HepG2 (cell line): Measurements from ENCODE around the gene PTPRF. TPM values are rescaled to one million over a fixed set of nuclear protein-coding genes. Genes with fewer than 3 reads are reported as not detected.

Experiments
- ATAC-seq: fragments of 200-7000 bp; cut with Tn5 transposase; 3 replicates; pipeline ENCODE4 v1.9.1; 2020; ENCODE audit warnings: mild to moderate bottlenecking, moderate library complexity
- BruUV-seq: library from RNA; stranded (reverse); fragments of 400-500 nt; replicated peaks from 2 replicates; lab custom pipeline; 2021; lab: Mats Ljungman, UMichigan
- CTCF ChIA-PET: fragments of 300-600 bp; formaldehyde crosslinking; extraction: SDS; loops from one replicate; lab custom pipeline; 2021; ENCODE audit warnings: low total read pairs, inconsistent platforms, low intra/inter-chr PET ratio; lab: Yijun Ruan, JAX
- POLR2A ChIA-PET: fragments of 350-600 bp; sonication (Branson Sonifier 250); formaldehyde crosslinking; loops from one replicate; lab custom pipeline; 2020; ENCODE audit warnings: antibody characterized with exemption, inconsistent platforms; lab: Yijun Ruan, JAX
- DNase-seq: peaks from one replicate; pipeline ENCODE4 v3.0.0-alpha.2; 2015; ENCODE audit warnings: low spot score
- FAIRE-seq: peaks from 3 replicates; lab custom pipeline; 2011; peaks lifted over from hg19 to GRCh38; lab: Jason Lieb, UNC
- H2AFZ ChIP-seq: one replicate; pipeline ENCODE4 v1.6.1; 2011; ENCODE audit warnings: low read length, inconsistent platforms
- H3K27ac ChIP-seq: fragments of 300-600 bp; 3 replicates; pipeline ENCODE4 v1.8.0; 2011; ENCODE audit warnings: mixed run types, mild to moderate bottlenecking, mixed read lengths, low read length, inconsistent platforms; ENCODE audit not compliant: insufficient read depth; ENCODE audit errors: extremely low read length
- H3K27me3 ChIP-seq, 2 experiments: fragments of 200-600 bp in 1 of 2; 2 replicates in 1 of 2; 3 replicates in 1 of 2; pipeline versions ENCODE4 v1.6.0 to v1.8.0; 2011; ENCODE audit warnings: low read length in 2 of 2, mild to moderate bottlenecking in 2 of 2, moderate library complexity in 2 of 2, inconsistent platforms in 1 of 2; ENCODE audit not compliant: insufficient read depth in 2 of 2, control insufficient read depth in 1 of 2
- H3K36me3 ChIP-seq, 2 experiments: fragments of 200-600 bp in 1 of 2; replicated peaks in 1 of 2; 2 replicates in 1 of 2; 3 replicates in 1 of 2; pipeline versions ENCODE4 v1.5.1 to v1.8.0; 2011; ENCODE audit warnings: low read length in 2 of 2, inconsistent platforms in 1 of 2; ENCODE audit not compliant: insufficient read depth in 2 of 2, control insufficient read depth in 1 of 2
- H3K4me1 ChIP-seq: 2 replicates; pipeline ENCODE4 v1.5.1; 2012; ENCODE audit warnings: low read length, inconsistent platforms; ENCODE audit not compliant: insufficient read depth
- H3K4me2 ChIP-seq: 2 replicates; pipeline ENCODE4 v1.6.0; 2011; ENCODE audit warnings: low read depth, low read length, inconsistent platforms
- H3K4me3 ChIP-seq, 3 experiments: fragments of 200-600 bp in 1 of 3; sonication (generic), shearing (Covaris generic) in 1 of 3; replicated peaks in 1 of 3; 2 replicates each; pipeline ENCODE4 v1.5.1; 2011 to 2016; ENCODE audit warnings: low read length in 3 of 3, inconsistent platforms in 2 of 3, low read depth in 2 of 3, mild to moderate bottlenecking in 2 of 3, control low read depth in 1 of 3, mixed read lengths in 1 of 3; ENCODE audit not compliant: insufficient read depth in 1 of 3
- H3K79me2 ChIP-seq: one replicate; pipeline ENCODE4 v1.6.1; 2011; ENCODE audit warnings: low read length, inconsistent platforms; ENCODE audit not compliant: insufficient read depth
- H3K9ac ChIP-seq: 2 replicates; pipeline ENCODE4 v1.6.0; 2011; ENCODE audit warnings: mild to moderate bottlenecking, low read depth, low read length, inconsistent platforms; ENCODE audit not compliant: insufficient read depth
- H3K9me3 ChIP-seq: 2 replicates; pipeline ENCODE4 v1.5.1; 2012; ENCODE audit warnings: mild to moderate bottlenecking, low read length
- H4K20me1 ChIP-seq: 2 replicates; pipeline ENCODE4 v1.6.0; 2011; ENCODE audit warnings: inconsistent platforms, mild to moderate bottlenecking, low read length, moderate library complexity; ENCODE audit not compliant: insufficient read depth
- DDIT3 ChIP-seq: sonication (generic); formaldehyde crosslinking; IDR thresholded peaks from 2 replicates; pipeline ENCODE4 v1.4.0; 2020; ENCODE audit warnings: mild to moderate bottlenecking, missing genetic modification reagents
- FOXP4 ChIP-seq: sonication (generic); formaldehyde crosslinking; IDR thresholded peaks from 2 replicates; pipeline ENCODE4 v1.4.0; 2020; ENCODE audit warnings: missing genetic modification reagents
- IRF2 ChIP-seq: IDR thresholded peaks from 2 replicates; pipeline ENCODE4 v1.6.1; 2018; ENCODE audit warnings: missing genetic modification reagents, missing compliant biosample characterization
- KLF12 ChIP-seq: sonication (generic); formaldehyde crosslinking; IDR thresholded peaks from 2 replicates; pipeline ENCODE4 v1.4.0; 2020; ENCODE audit warnings: missing genetic modification reagents, borderline replicate concordance
- MAFF ChIP-seq: IDR thresholded peaks from 2 replicates; pipeline ENCODE4 v1.6.1; 2011; ENCODE audit warnings: low read depth, low read length, improper control_type of control experiment
- MAFG ChIP-seq: sonication (generic); formaldehyde crosslinking; IDR thresholded peaks from 2 replicates; pipeline ENCODE4 v1.5.1; 2020; ENCODE audit warnings: mild to moderate bottlenecking, missing genetic modification reagents
- MAFK ChIP-seq, 2 experiments: IDR thresholded peaks in 1 of 2; conservative IDR thresholded peaks in 1 of 2; 2 replicates each; pipeline ENCODE4 v1.6.1; 2011; ENCODE audit warnings: improper control_type of control experiment in 2 of 2, low read length in 2 of 2
- MNT ChIP-seq: fragments of 450-650 bp; IDR thresholded peaks from 2 replicates; pipeline ENCODE4 v1.6.1; 2016
- NKX3-1 ChIP-seq: sonication (generic); formaldehyde crosslinking; IDR thresholded peaks from 2 replicates; pipeline ENCODE4 v1.5.0; 2020; ENCODE audit warnings: missing genetic modification reagents
- SMYD3 ChIP-seq: sonication (generic); formaldehyde crosslinking; IDR thresholded peaks from 2 replicates; pipeline ENCODE4 v1.8.1; 2023; ENCODE audit warnings: mild to moderate bottlenecking, missing genetic modification reagents
- SP140L ChIP-seq: sonication (generic); formaldehyde crosslinking; IDR thresholded peaks from 2 replicates; pipeline ENCODE4 v1.4.0; 2020; ENCODE audit warnings: missing genetic modification reagents, borderline replicate concordance
- ZNF335 ChIP-seq: sonication (generic); formaldehyde crosslinking; IDR thresholded peaks from 2 replicates; pipeline ENCODE4 v1.4.0; 2020; ENCODE audit warnings: missing genetic modification reagents
- ZNF639 ChIP-seq: conservative IDR thresholded peaks from 2 replicates; pipeline ENCODE4 v1.6.1; 2018; ENCODE audit warnings: missing genetic modification reagents
- ZNF678 ChIP-seq: sonication (generic); formaldehyde crosslinking; IDR thresholded peaks from 2 replicates; pipeline ENCODE4 v1.4.0; 2020; ENCODE audit warnings: mild to moderate bottlenecking, missing genetic modification reagents
- WGBS: methylation state at CpG from one replicate; pipeline ENCODE4 v1.1.6; 2017; ENCODE audit warnings: low lambda C conversion rate; 5-methylcytosine and 5-hydroxymethylcytosine counted together
- in situ Hi-C: cut with HindIII; loops from 2 replicates; pipeline ENCODE4 v1.10.0; 2017; ENCODE audit warnings: low pct_unique_long_range_greater_than_20kb; ENCODE audit not compliant: extremely low pct_ligation_motif_present
- intact Hi-C: fragments of 100-400 bp; cut with micrococcal nuclease; formaldehyde crosslinking; loops from one replicate; pipeline ENCODE4 v1.10.0; 2022; ENCODE audit not compliant: unreplicated experiment
- polyA plus RNA-seq, 8 experiments: library from polyadenylated mRNA; depleted of rRNA in 3 of 8; stranded (reverse) in 7 of 8; unstranded in 1 of 8; fragments of >200 nt; fragmentation: Illumina TruSeq in 4 of 8; extraction: Trizol in 4 of 8; gene quantifications; 2 replicates each; pipeline versions ENCODE4 v1.2.1 to v1.2.3, GENCODE V29; 2011 to 2016; ENCODE audit warnings: low read depth in 4 of 8, missing spikeins in 1 of 8, mixed read lengths in 1 of 8; ENCODE audit not compliant: insufficient read depth in 1 of 8
- total RNA-seq, 5 experiments: library from RNA; depleted of rRNA; stranded (reverse); fragments of >200 nt; fragmentation: Illumina TruSeq; extraction: Trizol; gene quantifications; 2 replicates each; pipeline ENCODE4 v1.2.3, GENCODE V29; 2016; ENCODE audit warnings: low read depth in 1 of 5

The PTPRF gene
- total and polyA plus RNA-seq, 2 of the 13 experiments (the other 11 are each of a cell fraction or from before 2014, with no cell fraction given): 55.9 to 167 TPM

GRCh38 chr1:43584204-43584603, 53.5 kb downstream of the PTPRF start:
- ATAC-seq: no peak
- H3K36me3 ChIP-seq: peaks cover 27 to 87% of the 10 kb centered on the region in 2 experiments

More at GRCh38 chr1:43584204-43584603, 53.5 kb downstream of the PTPRF start:
- FAIRE-seq (no peak), DNase-seq (no peak)
- peaks cover 4% of the 10 kb centered on the region; the same call in 1 of the 2 replicates for H4K20me1 ChIP-seq
- no peaks in the 10 kb centered on the region for H3K79me2 ChIP-seq
- CTCF ChIA-PET: no interaction called here
- H2AFZ ChIP-seq: no peak overlapping the region
- no peak overlapping the region for H3K4me3 ChIP-seq
- H3K9me3 ChIP-seq: no peaks in the 10 kb centered on the region
- BruUV-seq: no TSS peak
- intact Hi-C loops: no loop called here
- no peak overlapping the region for H3K27ac ChIP-seq
- no peaks in the 10 kb centered on the region for H3K4me1 ChIP-seq
- in situ Hi-C loops: no loop called here
- TF ChIP-seq DDIT3 (CRISPR knock-in tag) (no peak), NKX3-1 (CRISPR knock-in tag) (no peak), SMYD3 (CRISPR knock-in tag) (no peak), SP140L (CRISPR knock-in tag) (no peak), MAFG (CRISPR knock-in tag) (0 out of 2 replicates have a peak, but pooled peaks have one; percentile 40), ZNF335 (CRISPR knock-in tag) (no peak), MNT (no peak), MAFK (conservative IDR thresholded peaks at IDR 0.05 in 1 of 2, IDR thresholded peaks at IDR 0.05 in 1 of 2; ENCODE audit: low read length in 2 of 2) (peak; percentile 96 to 98), IRF2 (CRISPR knock-in tag) (no peak), FOXP4 (CRISPR knock-in tag) (no peak), ZNF678 (no peak), ZNF639 (CRISPR knock-in tag) (no peak), MAFF (peak; percentile 97), KLF12 (CRISPR knock-in tag) (no peak)
- H3K4me2 ChIP-seq: no peak overlapping the region
- POLR2A ChIA-PET: no interaction called here
- H3K9ac ChIP-seq: no peak overlapping the region
- no peaks in the 10 kb centered on the region for H3K27me3 ChIP-seq
- WGBS: 96% methylated on average over 3 of the region's 8 CpGs
